Epithelial cell of proximal tubule (primary cell): ENCODE data around the gene AP3B1. TPM values are rescaled to one million over a fixed set of nuclear protein-coding genes. Genes with fewer than 3 reads are reported as not detected.

Source experiments
- DNase-seq: peaks from one replicate; pipeline ENCODE4 v3.0.0-alpha.2; 2011; ENCODE audit warnings: low read depth
- H3K4me3 ChIP-seq: 2 replicates; pipeline ENCODE4 v1.5.1; 2011; ENCODE audit warnings: low read depth, mild to moderate bottlenecking, low read length
- CTCF ChIP-seq: conservative IDR thresholded peaks from 2 replicates; pipeline ENCODE4 v1.5.1; 2012; ENCODE audit warnings: low read depth, mild to moderate bottlenecking, low read length
- total RNA-seq: library from RNA; depleted of rRNA; stranded (reverse); fragments of >200 nt; gene quantifications from 2 replicates; pipeline ENCODE4 v1.2.3, GENCODE V29; 2015

AP3B1 gene
- total RNA-seq, 1 donor from 2014 or later, result 47.1 TPM

- no peak for DNase-seq
- no peak overlapping the region for H3K4me3 ChIP-seq
- no peak for TF ChIP-seq CTCF
Measured at GRCh38 chr5:78221467-78221866, 73.0 kb downstream of the AP3B1 start.

DNA sequence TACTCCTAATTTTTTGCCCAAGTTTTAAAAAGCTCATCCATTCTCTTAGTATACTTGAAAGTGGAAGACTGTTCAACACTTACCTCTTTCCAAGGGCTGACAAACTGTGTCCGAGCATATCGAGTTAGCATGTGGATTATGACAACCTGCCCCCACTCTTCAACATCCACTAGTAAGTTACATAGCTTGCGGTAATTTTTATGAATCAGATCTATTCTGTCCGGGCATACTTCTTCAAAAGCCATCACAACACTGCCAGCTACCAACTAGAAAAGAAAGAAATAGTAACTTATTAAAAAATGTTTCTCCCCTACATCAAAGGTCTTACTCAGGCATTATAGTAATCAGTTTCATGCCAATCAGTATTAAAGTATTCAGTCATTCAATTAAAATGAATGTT lies 78.5 kb downstream of the AP3B1 start:
- no peak for TF ChIP-seq CTCF
- DNase-seq, result peak; percentile 27
- H3K4me3 ChIP-seq, result no peak overlapping the region

- TF ChIP-seq CTCF, result no peak
- H3K4me3 ChIP-seq, result no peak overlapping the region
- DNase-seq, result no peak
Measured at GRCh38 chr5:78215565-78215964, 78.9 kb downstream of the AP3B1 start.

DNA sequence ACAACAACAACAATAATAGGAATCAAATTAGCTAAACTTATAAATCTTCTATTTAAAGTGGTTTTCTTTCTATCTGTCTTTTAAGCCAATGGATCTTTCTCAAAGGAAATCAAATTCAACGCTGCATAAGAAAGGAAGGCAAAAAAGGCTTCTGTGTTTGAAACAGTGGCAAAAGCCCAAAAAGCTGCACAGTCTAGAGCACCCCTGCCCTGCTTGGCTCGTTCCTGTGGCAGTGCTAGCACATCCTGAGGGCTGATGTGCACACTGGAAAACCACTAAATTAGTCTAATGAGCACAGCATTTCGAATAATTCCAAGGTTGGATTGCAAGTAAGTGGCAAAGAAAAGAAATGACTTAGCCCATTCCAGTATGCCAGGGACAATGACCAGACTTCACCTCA lies 80.7 kb downstream of the AP3B1 start:
- no peak overlapping the region for H3K4me3 ChIP-seq
- TF ChIP-seq CTCF, result no peak
- no peak for DNase-seq

DNA sequence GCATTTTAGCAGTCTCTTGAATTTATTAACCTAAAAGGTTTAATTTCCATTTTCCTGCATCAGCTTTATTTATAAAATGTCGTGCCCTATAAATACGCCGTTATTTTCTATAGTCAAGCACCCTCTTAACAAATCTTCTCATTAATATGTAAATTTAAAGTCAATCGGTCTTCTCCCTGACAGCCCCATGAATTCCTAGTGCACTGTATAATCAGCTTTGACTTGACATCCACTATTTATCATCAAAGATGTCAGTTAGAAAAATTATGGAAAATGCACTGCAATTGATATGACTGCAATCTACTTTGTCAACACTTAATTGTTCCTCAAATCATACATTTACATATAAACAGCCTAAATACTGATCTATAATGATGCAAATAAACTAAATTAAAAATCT lies 83.4 kb downstream of the AP3B1 start:
- DNase-seq, result no peak
- H3K4me3 ChIP-seq, result no peak overlapping the region
- no peak for TF ChIP-seq CTCF

DNA sequence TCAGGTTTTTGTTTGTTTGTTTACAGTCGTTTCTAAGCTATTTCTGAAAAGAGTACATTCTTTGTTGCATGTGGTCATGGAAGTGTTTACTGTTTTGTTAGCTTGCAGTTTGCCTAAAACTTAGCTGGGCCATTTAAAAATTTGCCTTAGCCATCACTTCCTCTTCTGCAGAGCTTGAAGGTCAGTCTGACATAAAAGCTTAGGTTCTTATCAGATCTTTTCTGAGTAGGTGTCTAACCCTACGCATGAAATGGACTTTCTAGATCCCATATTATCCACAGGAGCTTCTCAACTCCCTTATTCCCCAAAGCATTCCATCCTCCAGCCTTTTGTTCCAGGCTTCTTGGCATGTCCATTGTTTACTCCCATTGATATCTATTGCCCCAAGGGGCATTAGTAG lies 90.3 kb downstream of the AP3B1 start:
- H3K4me3 ChIP-seq, result no peak overlapping the region
- no peak for DNase-seq
- TF ChIP-seq CTCF, result no peak

DNA sequence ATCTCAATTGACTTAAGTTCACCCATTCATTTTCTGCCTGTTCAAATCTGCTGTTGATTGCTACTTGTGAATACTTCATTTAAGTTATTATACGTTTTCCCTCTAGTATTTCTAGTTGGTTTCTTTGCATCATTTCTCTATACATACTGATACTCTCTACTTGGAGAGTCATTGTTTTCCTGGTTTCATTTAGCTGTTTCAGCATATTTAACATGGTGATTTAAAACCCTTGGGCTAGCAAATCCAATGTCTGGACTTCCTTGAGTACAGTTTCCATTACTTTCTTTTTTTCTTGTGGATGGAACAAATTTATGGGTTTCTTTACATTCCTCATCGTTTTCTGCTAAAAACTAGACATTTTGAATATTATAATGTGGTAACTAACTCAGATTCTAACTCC lies 90.7 kb downstream of the AP3B1 start:
- DNase-seq, result no peak
- TF ChIP-seq CTCF, result no peak

More for the DNA sequence above, 90.7 kb downstream of the AP3B1 start:
- no peak overlapping the region for H3K4me3 ChIP-seq
